Glomerular endothelial cell (primary cell): ENCODE measurements around the gene MBNL3. TPM values are rescaled to one million over a fixed set of nuclear protein-coding genes. Genes with fewer than 3 reads are reported as not detected.

Source experiments
- DNase-seq: peaks from one replicate; pipeline ENCODE4 v3.0.0-alpha.2; 2011; ENCODE audit warnings: low read depth, low spot score; ENCODE audit errors: extremely low read depth
- total RNA-seq: library from RNA; depleted of rRNA; stranded (reverse); fragments of >200 nt; gene quantifications from 2 replicates; pipeline ENCODE4 v1.2.3, GENCODE V29; 2015

The MBNL3 gene
- total RNA-seq, 1 donor from 2014 or later: 2.6 TPM

GRCh38 chrX:132425744-132426318 lies 63.0 kb downstream of the MBNL3 start:
- no peak for DNase-seq

GRCh38 chrX:132423323-132423722 lies 65.5 kb downstream of the MBNL3 start:
- DNase-seq: no peak

GRCh38 chrX:132415012-132415411 lies 73.8 kb downstream of the MBNL3 start:
- DNase-seq: no peak

- DNase-seq: no peak
These were observed 74.4 kb downstream of the MBNL3 start for GRCh38 chrX:132414404-132414803.

GRCh38 chrX:132413459-132413858 lies 75.4 kb downstream of the MBNL3 start:
- no peak for DNase-seq

- DNase-seq: no peak
These were observed 76.6 kb downstream of the MBNL3 start for GRCh38 chrX:132412208-132412607.

GRCh38 chrX:132411310-132411977 lies 77.4 kb downstream of the MBNL3 start:
- no peak for DNase-seq

GRCh38 chrX:132409780-132410556 lies 78.9 kb downstream of the MBNL3 start:
- DNase-seq: no peak

- DNase-seq: no peak
These were observed 81.1 kb downstream of the MBNL3 start for GRCh38 chrX:132407691-132408090.

GRCh38 chrX:132406106-132406505 lies 82.7 kb downstream of the MBNL3 start:
- DNase-seq: no peak

- DNase-seq: no peak
These were observed 84.6 kb downstream of the MBNL3 start for GRCh38 chrX:132404266-132404665.

- DNase-seq: no peak
These were observed 86.9 kb downstream of the MBNL3 start for GRCh38 chrX:132401935-132402334.

- no peak for DNase-seq
These were observed 88.1 kb downstream of the MBNL3 start for GRCh38 chrX:132400706-132401105.

- DNase-seq: no peak
These were observed 93.2 kb downstream of the MBNL3 start for GRCh38 chrX:132395645-132396044.

GRCh38 chrX:132395026-132395425 lies 93.8 kb downstream of the MBNL3 start:
- no peak for DNase-seq

- DNase-seq: no peak
These were observed 94.2 kb downstream of the MBNL3 start for GRCh38 chrX:132394591-132394990.

- no peak for DNase-seq
These were observed 94.8 kb downstream of the MBNL3 start for GRCh38 chrX:132393992-132394391.

GRCh38 chrX:132393485-132393884 lies 95.4 kb downstream of the MBNL3 start:
- DNase-seq: no peak

GRCh38 chrX:132393085-132393484 lies 95.8 kb downstream of the MBNL3 start:
- no peak for DNase-seq

GRCh38 chrX:132390792-132391191 lies 98.0 kb downstream of the MBNL3 start:
- DNase-seq: no peak

GRCh38 chrX:132389480-132389879 lies 99.4 kb downstream of the MBNL3 start:
- DNase-seq: no peak

GRCh38 chrX:132388371-132388770 lies 100.5 kb downstream of the MBNL3 start:
- no peak for DNase-seq
